IMR-90 (cell line): ENCODE measurements around the gene C1QTNF1. TPM values are rescaled to one million over a fixed set of nuclear protein-coding genes. Genes with fewer than 3 reads are reported as not detected.

ENCODE experiments used
- ATAC-seq: fragments of 200-7000 bp; cut with Tn5 transposase; 2 replicates; pipeline ENCODE4 v1.9.1; 2020; ENCODE audit warnings: low read depth, mild to moderate bottlenecking, moderate library complexity
- BruUV-seq: library from RNA; stranded (reverse); fragments of 400-500 nt; replicated peaks from 2 replicates; lab custom pipeline; 2021; lab: Mats Ljungman, UMichigan
- CTCF ChIA-PET: fragments of 300-600 bp; formaldehyde crosslinking; extraction: SDS; loops from one replicate; lab custom pipeline; 2021; ENCODE audit warnings: antibody characterized with exemption; lab: Yijun Ruan, JAX
- POLR2A ChIA-PET: fragments of 300-600 bp; sonication (Branson Sonifier 250); formaldehyde crosslinking; loops from one replicate; lab custom pipeline; 2022; ENCODE audit warnings: antibody characterized with exemption; ENCODE audit not compliant: unreplicated experiment; lab: Charles Lee
- DNase-seq: peaks from one replicate; pipeline ENCODE4 v3.0.0; 2013
- H2AFZ ChIP-seq: replicated peaks from 2 replicates; pipeline ENCODE3; 2013; ENCODE audit warnings: low read length, mild to moderate bottlenecking; ENCODE audit not compliant: poor library complexity
- H2AK5ac ChIP-seq: 2 replicates; pipeline ENCODE4 v1.6.1; 2013; ENCODE audit warnings: low read depth, low read length, inconsistent platforms
- H2AK9ac ChIP-seq: replicated peaks from 2 replicates; pipeline ENCODE3; 2013; ENCODE audit warnings: mild to moderate bottlenecking, low read depth, low read length, moderate library complexity; ENCODE audit not compliant: poor library complexity
- H2BK120ac ChIP-seq: 2 replicates; pipeline ENCODE4 v1.6.1; 2013; ENCODE audit warnings: low read depth, low read length, inconsistent platforms
- H2BK15ac ChIP-seq: 3 replicates; pipeline ENCODE4 v1.6.1; 2013; ENCODE audit warnings: low read depth, low read length, inconsistent platforms
- H2BK20ac ChIP-seq: 2 replicates; pipeline ENCODE4 v1.6.1; 2013; ENCODE audit warnings: low read depth, mild to moderate bottlenecking, inconsistent platforms, low read length, moderate library complexity
- H2BK5ac ChIP-seq: 2 replicates; pipeline ENCODE4 v1.6.1; 2013; ENCODE audit warnings: mild to moderate bottlenecking, low read depth, low read length, inconsistent platforms; ENCODE audit not compliant: poor library complexity, severe bottlenecking
- H3K14ac ChIP-seq: replicated peaks from 2 replicates; pipeline ENCODE4 v1.6.1; 2013; ENCODE audit warnings: low read depth, low read length, inconsistent platforms
- H3K18ac ChIP-seq: 2 replicates; pipeline ENCODE4 v1.6.1; 2013; ENCODE audit warnings: low read depth, low read length, control low read depth
- H3K23ac ChIP-seq: 2 replicates; pipeline ENCODE4 v1.6.1; 2013; ENCODE audit warnings: low read depth, low read length, inconsistent platforms
- H3K27ac ChIP-seq: 2 replicates; pipeline ENCODE4 v1.5.1; 2013; ENCODE audit warnings: mild to moderate bottlenecking, control low read depth, low read length; ENCODE audit not compliant: insufficient read depth
- H3K27me3 ChIP-seq: 2 replicates; pipeline ENCODE4 v1.6.1; 2013; ENCODE audit warnings: low read length; ENCODE audit not compliant: control insufficient read depth, insufficient read depth
- H3K36me3 ChIP-seq: 2 replicates; pipeline ENCODE4 v1.6.1; 2013; ENCODE audit warnings: low read length, mixed read lengths; ENCODE audit not compliant: control insufficient read depth, insufficient read depth
- H3K4ac ChIP-seq: 2 replicates; pipeline ENCODE4 v1.6.1; 2013; ENCODE audit warnings: low read depth, low read length, inconsistent platforms
- H3K4me1 ChIP-seq: 2 replicates; pipeline ENCODE4 v1.6.1; 2013; ENCODE audit warnings: low read length, mixed read lengths; ENCODE audit not compliant: control insufficient read depth, insufficient read depth
- H3K4me2 ChIP-seq: 2 replicates; pipeline ENCODE4 v1.6.1; 2013; ENCODE audit warnings: low read depth, mild to moderate bottlenecking, control low read depth, low read length, moderate library complexity
- H3K4me3 ChIP-seq: 2 replicates; pipeline ENCODE4 v1.5.1; 2013; ENCODE audit warnings: low read depth, mild to moderate bottlenecking, control low read depth, low read length, moderate library complexity; ENCODE audit not compliant: insufficient read depth
- H3K56ac ChIP-seq: 2 replicates; pipeline ENCODE4 v1.6.1; 2013; ENCODE audit warnings: low read length, inconsistent platforms; ENCODE audit not compliant: insufficient read depth; ENCODE audit errors: extremely low read depth
- H3K79me1 ChIP-seq, 2 experiments: 2 replicates each; pipeline ENCODE4 v1.6.1; 2013; ENCODE audit warnings: low read length in 2 of 2, inconsistent platforms in 1 of 2, low read depth in 1 of 2
- H3K9ac ChIP-seq: 2 replicates; pipeline ENCODE4 v1.6.1; 2013; ENCODE audit warnings: low read depth, low read length, control low read depth
- H3K9me1 ChIP-seq: 2 replicates; pipeline ENCODE4 v1.6.1; 2013; ENCODE audit warnings: low read length, inconsistent platforms; ENCODE audit not compliant: insufficient read depth
- H3K9me3 ChIP-seq: 2 replicates; pipeline ENCODE4 v1.6.1; 2013; ENCODE audit warnings: low read length; ENCODE audit not compliant: control insufficient read depth, insufficient read depth
- H4K20me1 ChIP-seq: 2 replicates; pipeline ENCODE4 v1.6.1; 2013; ENCODE audit warnings: low read length, inconsistent platforms; ENCODE audit not compliant: insufficient read depth
- H4K5ac ChIP-seq: 2 replicates; pipeline ENCODE4 v1.6.1; 2013; ENCODE audit warnings: mild to moderate bottlenecking, low read depth, low read length, control low read depth
- H4K8ac ChIP-seq, 2 experiments: 2 replicates each; pipeline ENCODE4 v1.6.1; 2013; ENCODE audit warnings: low read depth in 2 of 2, low read length in 2 of 2, control low read depth in 1 of 2, inconsistent platforms in 1 of 2
- H4K91ac ChIP-seq: 2 replicates; pipeline ENCODE4 v1.6.1; 2013; ENCODE audit warnings: low read depth, low read length, inconsistent platforms; ENCODE audit not compliant: insufficient read depth
- BHLHE40 ChIP-seq: fragments of 150-350 bp; IDR thresholded peaks from 2 replicates; pipeline ENCODE4 v1.6.1; 2016; ENCODE audit warnings: mild to moderate bottlenecking, low read depth, low read length
- CEBPB ChIP-seq: IDR thresholded peaks from 2 replicates; pipeline ENCODE4 v1.6.1; 2012; ENCODE audit warnings: low read depth, low read length, improper control_type of control experiment
- CHD1 ChIP-seq: IDR thresholded peaks from 2 replicates; pipeline ENCODE4 v1.6.1; 2012; ENCODE audit warnings: low read depth, low read length, improper control_type of control experiment
- ELK1 ChIP-seq: fragments of 150-350 bp; IDR thresholded peaks from 2 replicates; pipeline ENCODE4 v1.6.1; 2016; ENCODE audit warnings: low read depth, mild to moderate bottlenecking, low read length, moderate library complexity, borderline replicate concordance
- FOS ChIP-seq: fragments of 150-350 bp; IDR thresholded peaks from 2 replicates; pipeline ENCODE4 v1.6.1; 2016; ENCODE audit warnings: low read depth, low read length
- MAFK ChIP-seq: IDR thresholded peaks from 2 replicates; pipeline ENCODE4 v1.6.1; 2012; ENCODE audit warnings: low read depth, low read length, improper control_type of control experiment
- MAZ ChIP-seq: IDR thresholded peaks from 2 replicates; pipeline ENCODE4 v1.6.1; 2012; ENCODE audit warnings: low read depth, mild to moderate bottlenecking, low read length, improper control_type of control experiment, moderate library complexity, borderline replicate concordance
- NFE2L2 ChIP-seq: fragments of 150-350 bp; IDR thresholded peaks from 2 replicates; pipeline ENCODE4 v1.6.1; 2016; ENCODE audit warnings: low read depth, mild to moderate bottlenecking, low read length
- RAD21 ChIP-seq: IDR thresholded peaks from 2 replicates; pipeline ENCODE4 v1.6.1; 2012; ENCODE audit warnings: low read length, improper control_type of control experiment
- RCOR1 ChIP-seq: IDR thresholded peaks from 2 replicates; pipeline ENCODE4 v1.6.1; 2012; ENCODE audit warnings: mild to moderate bottlenecking, low read length, improper control_type of control experiment; ENCODE audit not compliant: insufficient replicate concordance
- RFX5 ChIP-seq: IDR thresholded peaks from 2 replicates; pipeline ENCODE4 v1.8.0; 2012; ENCODE audit warnings: low read depth, mild to moderate bottlenecking, low read length, moderate library complexity
- SMC3 ChIP-seq: fragments of 150-350 bp; IDR thresholded peaks from 2 replicates; pipeline ENCODE4 v1.6.1; 2016; ENCODE audit warnings: low read depth, mild to moderate bottlenecking, antibody characterized with exemption, low read length, moderate library complexity
- USF2 ChIP-seq: fragments of 150-350 bp; IDR thresholded peaks from 2 replicates; pipeline ENCODE4 v1.6.1; 2017; ENCODE audit warnings: mild to moderate bottlenecking, antibody characterized with exemption, low read length, low read depth
- WGBS, 2 experiments: methylation state at CpG; one replicate each; pipeline versions ENCODE4 v1.1.5 to v1.1.7; 2013; ENCODE audit warnings: missing lambda C conversion rate in 2 of 2; ENCODE audit not compliant: insufficient read length in 1 of 2; ENCODE audit errors: extremely low coverage in 2 of 2; 5-methylcytosine and 5-hydroxymethylcytosine counted together
- dilution Hi-C: fragments of 300-500 bp; cut with HindIII; formaldehyde crosslinking; loops from one replicate; pipeline ENCODE4 v1.14.3; 2018; ENCODE audit warnings: low sequenced_read_pairs; ENCODE audit not compliant: unreplicated experiment
- in situ Hi-C: fragments of 300-500 bp; cut with MboI; formaldehyde crosslinking; loops from 3 replicates; pipeline ENCODE4 v1.14.3; 2019; ENCODE audit warnings: low sequenced_read_pairs, inconsistent platforms, mixed read lengths
- intact Hi-C: fragments of 100-400 bp; cut with micrococcal nuclease; formaldehyde crosslinking; loops from 2 replicates; pipeline ENCODE4 v1.10.0; 2022
- polyA plus RNA-seq, 3 experiments: library from polyadenylated mRNA; depleted of rRNA; stranded (reverse); fragments of >200 nt; gene quantifications; 2 replicates each; pipeline ENCODE4 v1.2.3, GENCODE V29; 2012; ENCODE audit warnings: low replicate concordance in 1 of 3
- total RNA-seq: library from RNA; depleted of rRNA; stranded (reverse); fragments of >200 nt; gene quantifications from 2 replicates; pipeline ENCODE4 v1.2.3, GENCODE V29; 2012

The C1QTNF1 gene
- total and polyA plus RNA-seq, 2 of the 4 experiments (the other 2 are of a cell fraction): 3.4 to 8.4 TPM

- dilution Hi-C loops (no loop called here), intact Hi-C loops (loop anchor here (5.0 kb wide), 1 partner anchor 342 kb away; no protein-coding TSS in a partner anchor), in situ Hi-C loops (no loop called here)
- no peak overlapping the region for H3K23ac ChIP-seq
- H3K9ac ChIP-seq: no peak overlapping the region
- no peak overlapping the region for H3K18ac ChIP-seq
- peaks cover 7% of the 10 kb centered on the region; the same call in 1 of the 2 replicates for H3K9me1 ChIP-seq
- H2BK15ac ChIP-seq: no peak overlapping the region
- H3K27me3 ChIP-seq: no peaks in the 10 kb centered on the region; the same call in 1 of the 2 replicates
- no peaks in the 10 kb centered on the region for H3K79me1 ChIP-seq
- BruUV-seq: no TSS peak
- no peak overlapping the region for H2BK5ac ChIP-seq
- no peak overlapping the region for H4K5ac ChIP-seq
- CTCF ChIA-PET: no interaction called here
- no peak for DNase-seq
- H2AK5ac ChIP-seq: no peak overlapping the region
- ATAC-seq: no peak
- H3K9me3 ChIP-seq: peaks cover 2% of the 10 kb centered on the region; the same call in 1 of the 2 replicates
- no peaks in the 10 kb centered on the region for H3K4me1 ChIP-seq
- H3K4me2 ChIP-seq: no peak overlapping the region
- H2AFZ ChIP-seq: no peak overlapping the region
- no peak for TF ChIP-seq FOS
- no peak for TF ChIP-seq RCOR1
- TF ChIP-seq ELK1: no peak
- no peak for TF ChIP-seq RAD21
- TF ChIP-seq MAZ: no peak
- TF ChIP-seq NFE2L2: no peak
- no peak for TF ChIP-seq MAFK
- no peak for TF ChIP-seq SMC3
- no peak for TF ChIP-seq CHD1
- TF ChIP-seq RFX5: no peak
- TF ChIP-seq CEBPB: no peak
- no peak for TF ChIP-seq BHLHE40
- no peak for TF ChIP-seq USF2
- no peak overlapping the region for H3K14ac ChIP-seq
- H4K20me1 ChIP-seq: no peaks in the 10 kb centered on the region; the same call in 1 of the 2 replicates
- no peak overlapping the region for H3K4ac ChIP-seq
- H3K4me3 ChIP-seq: no peak overlapping the region
- H4K8ac ChIP-seq: no peak overlapping the region
- no peak overlapping the region for H3K56ac ChIP-seq
- no peak overlapping the region for H2BK120ac ChIP-seq
- no peak overlapping the region for H2AK9ac ChIP-seq
- POLR2A ChIA-PET: no interaction called here
- H2BK20ac ChIP-seq: no peak overlapping the region
- 77% methylated on average over 5 of the region's 11 CpGs; no CpG with 5 or more reads in 1 of the 2 experiments for WGBS, 2 experiments
- H3K36me3 ChIP-seq: peaks cover 8% of the 10 kb centered on the region; the same call in 1 of the 2 replicates
- no peak overlapping the region for H4K91ac ChIP-seq
- H3K27ac ChIP-seq: no peak overlapping the region
These were observed 25.9 kb downstream of the C1QTNF1 start for GRCh38 chr17:79049821-79050220.
